Measurements from ENCODE around the gene ELF1. TPM values are rescaled to one million over a fixed set of nuclear protein-coding genes. Genes with fewer than 3 reads are reported as not detected.

Gene ELF1
- total and polyA plus RNA-seq, 2 donors from 2014 or later: 12.0 to 95.1 TPM

GRCh38 chr13:40996426-40997092 is 22.6 kb downstream of the ELF1 start:
- Histone ChIP-seq H3K27ac (ENCODE audit: low read depth in 2 of 2, low read length in 2 of 2) (no peak overlapping the region), H3K4me1 (ENCODE audit: control insufficient read depth in 2 of 3, insufficient read depth in 2 of 3, low read depth in 1 of 3, low read length in 3 of 3) (peaks cover 0 to 23% (median 8%) of the 10 kb centered on the region in 3 donors), H3K4me3 (ENCODE audit: low read length in 3 of 3) (no peak overlapping the region), H3K36me3 (ENCODE audit: control insufficient read depth in 2 of 3, insufficient read depth in 3 of 3, low read length in 3 of 3) (no peaks in the 10 kb centered on the region), H3K9me3 (ENCODE audit: control insufficient read depth in 2 of 3, insufficient read depth in 1 of 3, low read length in 3 of 3) (no peaks in the 10 kb centered on the region), H3K9ac (ENCODE audit: low read length in 3 of 3) (no peak overlapping the region), H3K27me3 (ENCODE audit: control insufficient read depth, insufficient read depth, low read length) (no peaks in the 10 kb centered on the region)
- intact Hi-C loops (cut with DNase I): no loop called here
- DNase-seq (no peak), FAIRE-seq (no peak)
- TF ChIP-seq, protein P1, sequence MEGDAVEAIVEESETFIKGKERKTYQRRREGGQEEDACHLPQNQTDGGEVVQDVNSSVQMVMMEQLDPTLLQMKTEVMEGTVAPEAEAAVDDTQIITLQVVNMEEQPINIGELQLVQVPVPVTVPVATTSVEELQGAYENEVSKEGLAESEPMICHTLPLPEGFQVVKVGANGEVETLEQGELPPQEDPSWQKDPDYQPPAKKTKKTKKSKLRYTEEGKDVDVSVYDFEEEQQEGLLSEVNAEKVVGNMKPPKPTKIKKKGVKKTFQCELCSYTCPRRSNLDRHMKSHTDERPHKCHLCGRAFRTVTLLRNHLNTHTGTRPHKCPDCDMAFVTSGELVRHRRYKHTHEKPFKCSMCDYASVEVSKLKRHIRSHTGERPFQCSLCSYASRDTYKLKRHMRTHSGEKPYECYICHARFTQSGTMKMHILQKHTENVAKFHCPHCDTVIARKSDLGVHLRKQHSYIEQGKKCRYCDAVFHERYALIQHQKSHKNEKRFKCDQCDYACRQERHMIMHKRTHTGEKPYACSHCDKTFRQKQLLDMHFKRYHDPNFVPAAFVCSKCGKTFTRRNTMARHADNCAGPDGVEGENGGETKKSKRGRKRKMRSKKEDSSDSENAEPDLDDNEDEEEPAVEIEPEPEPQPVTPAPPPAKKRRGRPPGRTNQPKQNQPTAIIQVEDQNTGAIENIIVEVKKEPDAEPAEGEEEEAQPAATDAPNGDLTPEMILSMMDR (IDR thresholded peaks at IDR 0.05; ENCODE audit: borderline replicate concordance, extremely low read depth, insufficient read depth): no peak

DNA sequence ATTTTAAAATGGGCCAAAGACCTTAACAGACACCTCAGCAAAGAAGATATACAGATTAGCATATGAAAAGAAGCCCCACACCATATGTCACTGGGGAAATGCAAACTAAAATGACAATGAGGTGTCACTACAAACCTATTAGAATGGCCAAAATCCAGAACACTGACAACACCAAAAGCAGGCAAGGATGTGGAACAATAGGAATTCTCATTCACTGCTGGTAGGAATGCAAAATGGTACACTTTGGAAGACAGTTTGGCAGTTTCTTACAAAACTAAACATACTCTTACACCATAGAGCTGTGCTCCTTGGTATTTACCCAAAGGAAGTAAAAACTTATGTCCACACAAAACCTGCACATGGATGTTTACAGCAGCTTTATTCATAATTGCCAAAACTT is 23.1 kb downstream of the ELF1 start:
- intact Hi-C loops (cut with DNase I): no loop called here
- no peaks in the 10 kb centered on the region for H3K9me3 ChIP-seq (ENCODE audit: control insufficient read depth in 2 of 3, insufficient read depth in 1 of 3, low read length in 3 of 3)
- no peak overlapping the region for H3K4me3 ChIP-seq (ENCODE audit: low read length in 3 of 3)
- peaks cover 0 to 23% (median 8%) of the 10 kb centered on the region in 3 donors for H3K4me1 ChIP-seq (ENCODE audit: control insufficient read depth in 2 of 3, insufficient read depth in 2 of 3, low read depth in 1 of 3, low read length in 3 of 3)
- H3K9ac ChIP-seq (ENCODE audit: low read length in 3 of 3): no peak overlapping the region
- TF ChIP-seq, protein P1 (IDR thresholded peaks at IDR 0.05; ENCODE audit: borderline replicate concordance, extremely low read depth, insufficient read depth): no peak
- no peak for FAIRE-seq
- H3K27me3 ChIP-seq (ENCODE audit: control insufficient read depth, insufficient read depth, low read length): no peaks in the 10 kb centered on the region
- no peaks in the 10 kb centered on the region for H3K36me3 ChIP-seq (ENCODE audit: control insufficient read depth in 2 of 3, insufficient read depth in 3 of 3, low read length in 3 of 3)
- no peak for DNase-seq
- H3K27ac ChIP-seq (ENCODE audit: low read depth in 2 of 2, low read length in 2 of 2): no peak overlapping the region

DNA sequence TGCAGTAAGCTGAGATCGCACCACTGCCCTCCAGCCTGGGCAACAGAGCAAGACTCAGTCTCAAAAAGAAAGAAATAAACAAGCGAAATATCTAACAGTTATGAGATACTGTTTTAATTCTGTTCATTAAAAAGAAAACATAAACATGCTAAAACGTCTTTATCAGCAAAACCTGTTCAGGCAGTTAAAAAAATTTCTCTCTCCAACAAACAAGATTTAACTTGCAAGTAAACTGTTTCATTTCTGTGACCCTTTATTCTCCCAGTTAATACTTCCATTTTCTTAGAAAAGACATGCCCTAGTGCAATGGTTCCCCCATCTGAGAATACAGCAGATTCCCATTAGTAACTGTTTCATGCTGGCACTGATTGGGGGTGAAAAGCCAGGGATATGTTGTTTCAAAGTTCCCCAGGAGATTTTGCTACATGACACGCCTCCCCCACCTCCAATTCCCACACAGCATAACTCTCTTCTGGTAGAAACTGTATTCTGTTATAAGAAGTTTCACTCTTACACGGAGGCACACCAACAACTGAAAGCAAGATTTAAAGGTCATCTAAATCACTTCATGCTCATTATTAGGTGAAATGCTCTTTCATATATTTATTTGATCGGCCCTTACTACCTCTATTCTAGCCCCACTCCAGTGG is 24.4 kb downstream of the ELF1 start:
- no peak for FAIRE-seq
- Histone ChIP-seq H3K36me3 (ENCODE audit: control insufficient read depth in 2 of 3, insufficient read depth in 3 of 3, low read length in 3 of 3) (no peaks in the 10 kb centered on the region), H3K9me3 (ENCODE audit: control insufficient read depth in 2 of 3, insufficient read depth in 1 of 3, low read length in 3 of 3) (no peaks in the 10 kb centered on the region), H3K4me1 (ENCODE audit: control insufficient read depth in 2 of 3, insufficient read depth in 2 of 3, low read depth in 1 of 3, low read length in 3 of 3) (peaks cover 0 to 23% (median 8%) of the 10 kb centered on the region in 3 donors), H3K4me3 (ENCODE audit: low read length in 3 of 3) (peak overlapping the region in 1 of 3 donors; percentile 26), H3K9ac (ENCODE audit: low read length in 3 of 3) (peak overlapping the region in 1 of 3 donors; percentile 1), H3K27ac (ENCODE audit: low read depth in 2 of 2, low read length in 2 of 2) (peak overlapping the region; percentile 51 to 74), H3K27me3 (ENCODE audit: control insufficient read depth, insufficient read depth, low read length) (no peaks in the 10 kb centered on the region)
- intact Hi-C loops (cut with DNase I): no loop called here
- TF ChIP-seq, protein P1 (IDR thresholded peaks at IDR 0.05; ENCODE audit: borderline replicate concordance, extremely low read depth, insufficient read depth): no peak
- DNase-seq: peak in 2 of 5 donors; percentile 35 to 43
